ENCODE measurements around the gene GUCY2F.
A peak's percentile ranks its signal among the peaks of the same experiment; 100 is the strongest.

The GUCY2F gene

GRCh38 chrX:109440475-109440874 is 41.4 kb downstream of the GUCY2F start:
- no peak for TF ChIP-seq EZH2phosphoT487 (IDR thresholded peaks at IDR 0.05; ENCODE audit: borderline replicate concordance)
- TF ChIP-seq CTCF (conservative IDR thresholded peaks at IDR 0.05; ENCODE audit: low read length): no peak
- H3F3A ChIP-seq (ENCODE audit: low read depth): no peaks in the 10 kb centered on the region
- H3K9me3 ChIP-seq (ENCODE audit: insufficient read depth, low read depth, low read length): no peaks in the 10 kb centered on the region
- no peak overlapping the region for H3K4me3 ChIP-seq (ENCODE audit: low read length, poor library complexity, severe bottlenecking)
- H3K4me1 ChIP-seq (ENCODE audit: insufficient read depth, low read length, poor library complexity, severe bottlenecking): no peaks in the 10 kb centered on the region
- H3K9ac ChIP-seq (ENCODE audit: low read depth, low read length, poor library complexity, severe bottlenecking): no peak overlapping the region
- no peak overlapping the region for H2AFZ ChIP-seq (ENCODE audit: low read length)
- H3K4me2 ChIP-seq (ENCODE audit: low read depth, low read length, poor library complexity, severe bottlenecking): no peak overlapping the region
- no peaks in the 10 kb centered on the region for H4K20me1 ChIP-seq (ENCODE audit: insufficient read depth, low read length, poor library complexity, severe bottlenecking)
- no peaks in the 10 kb centered on the region for H3K27me3 ChIP-seq (ENCODE audit: insufficient read depth, low read length, poor library complexity, severe bottlenecking)
- H3K36me3 ChIP-seq (ENCODE audit: insufficient read depth, low read length): no peaks in the 10 kb centered on the region
- no peaks in the 10 kb centered on the region for H3K79me2 ChIP-seq (ENCODE audit: insufficient read depth, low read length)
- H3K9me2 ChIP-seq (replicated peaks; ENCODE audit: low read depth, low read length): no peaks in the 10 kb centered on the region

DNA sequence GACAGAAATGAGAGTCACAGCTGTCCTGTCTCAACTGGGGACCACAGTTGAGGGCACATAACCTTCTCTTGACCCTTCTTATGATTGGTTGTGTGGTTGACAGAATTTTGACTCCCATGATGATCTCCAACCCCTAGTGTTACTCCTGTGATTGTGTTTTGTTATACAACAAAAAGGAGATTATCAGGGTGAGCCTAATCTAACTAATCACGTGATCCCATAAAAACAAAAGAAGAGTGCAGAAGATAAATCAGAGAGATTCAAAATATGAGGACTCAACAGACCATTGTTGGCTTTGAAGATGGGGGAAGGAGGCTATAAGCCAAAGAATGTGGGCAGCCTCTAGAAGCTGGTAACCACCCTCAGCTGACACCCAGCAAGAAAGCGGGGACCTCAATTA is 72.7 kb downstream of the GUCY2F start:
- Histone ChIP-seq H3K4me3 (ENCODE audit: low read length, poor library complexity, severe bottlenecking) (no peak overlapping the region), H3F3A (ENCODE audit: low read depth) (no peaks in the 10 kb centered on the region), H2AFZ (ENCODE audit: low read length) (no peak overlapping the region), H3K27me3 (ENCODE audit: insufficient read depth, low read length, poor library complexity, severe bottlenecking) (no peaks in the 10 kb centered on the region), H3K4me2 (ENCODE audit: low read depth, low read length, poor library complexity, severe bottlenecking) (no peak overlapping the region), H3K9me2 (replicated peaks; ENCODE audit: low read depth, low read length) (no peaks in the 10 kb centered on the region), H3K79me2 (ENCODE audit: insufficient read depth, low read length) (no peaks in the 10 kb centered on the region), H4K20me1 (ENCODE audit: insufficient read depth, low read length, poor library complexity, severe bottlenecking) (no peaks in the 10 kb centered on the region), H3K36me3 (ENCODE audit: insufficient read depth, low read length) (no peaks in the 10 kb centered on the region), H3K9ac (ENCODE audit: low read depth, low read length, poor library complexity, severe bottlenecking) (no peak overlapping the region), H3K9me3 (ENCODE audit: insufficient read depth, low read depth, low read length) (no peaks in the 10 kb centered on the region), H3K4me1 (ENCODE audit: insufficient read depth, low read length, poor library complexity, severe bottlenecking) (no peaks in the 10 kb centered on the region)
- TF ChIP-seq EZH2phosphoT487 (IDR thresholded peaks at IDR 0.05; ENCODE audit: borderline replicate concordance) (no peak), CTCF (conservative IDR thresholded peaks at IDR 0.05; ENCODE audit: low read length) (no peak)

GRCh38 chrX:109403922-109404321 is 78.0 kb downstream of the GUCY2F start:
- peaks cover 4% of the 10 kb centered on the region for H3K4me1 ChIP-seq (ENCODE audit: insufficient read depth, low read length, poor library complexity, severe bottlenecking)
- peak overlapping the region; percentile 19 for H3K4me2 ChIP-seq (ENCODE audit: low read depth, low read length, poor library complexity, severe bottlenecking)
- no peaks in the 10 kb centered on the region for H4K20me1 ChIP-seq (ENCODE audit: insufficient read depth, low read length, poor library complexity, severe bottlenecking)
- no peak for TF ChIP-seq EZH2phosphoT487 (IDR thresholded peaks at IDR 0.05; ENCODE audit: borderline replicate concordance)
- no peak for TF ChIP-seq CTCF (conservative IDR thresholded peaks at IDR 0.05; ENCODE audit: low read length)
- H3K9ac ChIP-seq (ENCODE audit: low read depth, low read length, poor library complexity, severe bottlenecking): no peak overlapping the region
- no peaks in the 10 kb centered on the region for H3K36me3 ChIP-seq (ENCODE audit: insufficient read depth, low read length)
- H3K27me3 ChIP-seq (ENCODE audit: insufficient read depth, low read length, poor library complexity, severe bottlenecking): no peaks in the 10 kb centered on the region
- H3F3A ChIP-seq (ENCODE audit: low read depth): no peaks in the 10 kb centered on the region
- H3K79me2 ChIP-seq (ENCODE audit: insufficient read depth, low read length): no peaks in the 10 kb centered on the region
- H3K9me2 ChIP-seq (replicated peaks; ENCODE audit: low read depth, low read length): no peaks in the 10 kb centered on the region
- H2AFZ ChIP-seq (ENCODE audit: low read length): no peak overlapping the region
- no peak overlapping the region for H3K4me3 ChIP-seq (ENCODE audit: low read length, poor library complexity, severe bottlenecking)
- H3K9me3 ChIP-seq (ENCODE audit: insufficient read depth, low read depth, low read length): no peaks in the 10 kb centered on the region

Data from Loucy (cell line).